ENCODE measurements around the gene KCNQ1. TPM values are rescaled to one million over a fixed set of nuclear protein-coding genes. Genes with fewer than 3 reads are reported as not detected.
A peak's percentile ranks its signal among the peaks of the same experiment; 100 is the strongest.

KCNQ1 gene
- total and polyA plus RNA-seq, 9 donors = 1.4 to 17.2 (median 3.8) TPM

GRCh38 chr11:2740275-2740940, 295.6 kb downstream of the KCNQ1 start:
- Histone ChIP-seq H3K4me3 (no peak overlapping the region), H3K27ac (peak overlapping the region in 1 of 2 donors; percentile 76), H3K4me1 (ENCODE audit: insufficient read depth) (peaks cover 14% of the 10 kb centered on the region), H3K36me3 (no peaks in the 10 kb centered on the region), H3K9me3 (no peaks in the 10 kb centered on the region), H3K27me3 (no peaks in the 10 kb centered on the region)
- intact Hi-C loops (cut with DNase I) = no loop called here
- peak in 2 of 5 donors; percentile 30 to 37 for DNase-seq
- 93 to 96% (median 95%) methylated on average over 17 of the region's 17 CpGs for WGBS, 3 donors
- TF ChIP-seq EP300 (IDR thresholded peaks at IDR 0.05) = no peak
- TF ChIP-seq POLR2A (IDR thresholded peaks at IDR 0.05) = no peak
- TF ChIP-seq, protein P1, sequence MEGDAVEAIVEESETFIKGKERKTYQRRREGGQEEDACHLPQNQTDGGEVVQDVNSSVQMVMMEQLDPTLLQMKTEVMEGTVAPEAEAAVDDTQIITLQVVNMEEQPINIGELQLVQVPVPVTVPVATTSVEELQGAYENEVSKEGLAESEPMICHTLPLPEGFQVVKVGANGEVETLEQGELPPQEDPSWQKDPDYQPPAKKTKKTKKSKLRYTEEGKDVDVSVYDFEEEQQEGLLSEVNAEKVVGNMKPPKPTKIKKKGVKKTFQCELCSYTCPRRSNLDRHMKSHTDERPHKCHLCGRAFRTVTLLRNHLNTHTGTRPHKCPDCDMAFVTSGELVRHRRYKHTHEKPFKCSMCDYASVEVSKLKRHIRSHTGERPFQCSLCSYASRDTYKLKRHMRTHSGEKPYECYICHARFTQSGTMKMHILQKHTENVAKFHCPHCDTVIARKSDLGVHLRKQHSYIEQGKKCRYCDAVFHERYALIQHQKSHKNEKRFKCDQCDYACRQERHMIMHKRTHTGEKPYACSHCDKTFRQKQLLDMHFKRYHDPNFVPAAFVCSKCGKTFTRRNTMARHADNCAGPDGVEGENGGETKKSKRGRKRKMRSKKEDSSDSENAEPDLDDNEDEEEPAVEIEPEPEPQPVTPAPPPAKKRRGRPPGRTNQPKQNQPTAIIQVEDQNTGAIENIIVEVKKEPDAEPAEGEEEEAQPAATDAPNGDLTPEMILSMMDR (IDR thresholded peaks at IDR 0.05) = no peak

- H3K9me3 ChIP-seq = no peaks in the 10 kb centered on the region
- peak overlapping the region; percentile 76 to 86 for H3K27ac ChIP-seq
- intact Hi-C loops (cut with DNase I) = no loop called here
- H3K27me3 ChIP-seq = no peaks in the 10 kb centered on the region
- DNase-seq = peak in 1 of 5 donors; percentile 37
- no peak overlapping the region for H3K4me3 ChIP-seq
- H3K4me1 ChIP-seq (ENCODE audit: insufficient read depth) = peaks cover 14% of the 10 kb centered on the region
- TF ChIP-seq POLR2A (IDR thresholded peaks at IDR 0.05) (no peak), EP300 (IDR thresholded peaks at IDR 0.05) (no peak)
- TF ChIP-seq, protein P1 (IDR thresholded peaks at IDR 0.05) = no peak
- H3K36me3 ChIP-seq = no peaks in the 10 kb centered on the region
- WGBS, 3 donors = 79 to 92% (median 83%) methylated on average over 7 of the region's 7 CpGs
These were observed 296.2 kb downstream of the KCNQ1 start for GRCh38 chr11:2741006-2741376.

GRCh38 chr11:2741377-2742131, 296.7 kb downstream of the KCNQ1 start:
- Histone ChIP-seq H3K36me3 (no peaks in the 10 kb centered on the region), H3K27me3 (no peaks in the 10 kb centered on the region), H3K27ac (peak overlapping the region; percentile 76 to 86), H3K4me1 (ENCODE audit: insufficient read depth) (peaks cover 14% of the 10 kb centered on the region), H3K9me3 (no peaks in the 10 kb centered on the region), H3K4me3 (no peak overlapping the region)
- intact Hi-C loops (cut with DNase I) = no loop called here
- WGBS, 3 donors = 10 to 22% (median 11%) methylated on average over 18 of the region's 18 CpGs
- TF ChIP-seq, protein P1 (IDR thresholded peaks at IDR 0.05) = no peak
- TF ChIP-seq EP300 (IDR thresholded peaks at IDR 0.05) (no peak), POLR2A (IDR thresholded peaks at IDR 0.05) (no peak)
- DNase-seq = peak; percentile 67 to 81 (median 69)

DNA sequence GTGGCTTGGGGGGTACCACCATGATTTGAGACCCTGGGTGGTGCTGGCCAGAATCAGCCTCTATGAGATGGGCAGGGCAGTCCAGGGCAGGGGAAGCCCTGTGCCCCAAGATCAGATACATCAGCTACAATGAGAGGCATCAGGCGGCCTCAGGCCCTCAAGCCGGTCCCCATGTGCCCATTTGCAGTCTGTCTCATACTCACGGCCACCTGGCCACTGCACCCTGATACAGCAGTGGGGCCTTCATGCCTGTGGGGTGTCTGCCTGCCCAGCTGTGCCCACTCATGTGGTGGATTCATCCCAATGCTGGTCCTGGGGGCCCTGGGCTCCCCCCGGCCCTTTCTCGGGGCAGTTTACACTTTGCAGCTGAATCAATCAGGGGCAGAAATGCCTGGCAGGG, 297.4 kb downstream of the KCNQ1 start:
- TF ChIP-seq POLR2A (IDR thresholded peaks at IDR 0.05) = no peak
- TF ChIP-seq, protein P1 (IDR thresholded peaks at IDR 0.05) = no peak
- TF ChIP-seq EP300 (IDR thresholded peaks at IDR 0.05) = no peak
- H3K4me1 ChIP-seq (ENCODE audit: insufficient read depth) = peaks cover 14% of the 10 kb centered on the region
- WGBS, 3 donors = 78 to 89% (median 88%) methylated on average over 5 of the region's 5 CpGs
- H3K4me3 ChIP-seq = no peak overlapping the region
- intact Hi-C loops (cut with DNase I) = no loop called here
- peak in 1 of 5 donors; percentile 49 for DNase-seq
- no peaks in the 10 kb centered on the region for H3K9me3 ChIP-seq
- peak overlapping the region; percentile 76 to 86 for H3K27ac ChIP-seq
- no peaks in the 10 kb centered on the region for H3K36me3 ChIP-seq
- H3K27me3 ChIP-seq = no peaks in the 10 kb centered on the region
